Measurements from ENCODE around the gene NUMB.

The NUMB gene

GRCh38 chr14:73285979-73286378 lies 172.4 kb downstream of the NUMB start:
- no peak for DNase-seq (ENCODE audit: low spot score)
- no peak for TF ChIP-seq CTCF (conservative IDR thresholded peaks at IDR 0.05; ENCODE audit: low read depth)
- no peak overlapping the region for H3K27ac ChIP-seq
- ChIA-PET CTCF (interaction anchor here (0.6 kb wide), 1 partner anchor 113 kb away, joined by 3 read pairs; no protein-coding TSS in a partner anchor), POLR2A (ENCODE audit: low non-redundant PET) (no interaction called here)

- ChIA-PET CTCF (interaction anchor here (0.6 kb wide), 1 partner anchor 119 kb away, joined by 4 read pairs; no protein-coding TSS in a partner anchor), POLR2A (ENCODE audit: low non-redundant PET) (no interaction called here)
- TF ChIP-seq CTCF (conservative IDR thresholded peaks at IDR 0.05; ENCODE audit: low read depth): no peak; the same call in 1 of the 2 replicates
- H3K27ac ChIP-seq: no peak overlapping the region
- no peak for DNase-seq (ENCODE audit: low spot score)
These were observed 174.6 kb downstream of the NUMB start for GRCh38 chr14:73283608-73284379.

GRCh38 chr14:73280903-73281302 lies 177.4 kb downstream of the NUMB start:
- DNase-seq (ENCODE audit: low spot score): no peak
- CTCF ChIA-PET: interaction anchor here (0.9 kb wide), 1 partner anchor 482 kb away, joined by 4 read pairs; no protein-coding TSS in a partner anchor
- TF ChIP-seq CTCF (conservative IDR thresholded peaks at IDR 0.05; ENCODE audit: low read depth): no peak
- no peak overlapping the region for H3K27ac ChIP-seq
- POLR2A ChIA-PET (ENCODE audit: low non-redundant PET): no interaction called here

- no peak for DNase-seq (ENCODE audit: low spot score)
- ChIA-PET CTCF (interaction anchor here (0.6 kb wide), 2 partner anchors 73 to 196 kb away, joined by 3 to 4 read pairs; no protein-coding TSS in a partner anchor), POLR2A (ENCODE audit: low non-redundant PET) (no interaction called here)
- H3K27ac ChIP-seq: no peak overlapping the region
- TF ChIP-seq CTCF (conservative IDR thresholded peaks at IDR 0.05; ENCODE audit: low read depth): no peak
These were observed 181.0 kb downstream of the NUMB start for GRCh38 chr14:73277376-73277775.

- DNase-seq (ENCODE audit: low spot score): no peak
- POLR2A ChIA-PET (ENCODE audit: low non-redundant PET): no interaction called here
- no peak for TF ChIP-seq CTCF (conservative IDR thresholded peaks at IDR 0.05; ENCODE audit: low read depth)
- H3K27ac ChIP-seq: no peak overlapping the region
- CTCF ChIA-PET: interaction anchor here (0.6 kb wide), 3 partner anchors 73 to 361 kb away, joined by 3 to 5 read pairs (median 4); no protein-coding TSS in a partner anchor
These were observed 181.5 kb downstream of the NUMB start for GRCh38 chr14:73276836-73277235.

- POLR2A ChIA-PET (ENCODE audit: low non-redundant PET): no interaction called here
- CTCF ChIA-PET: interaction anchor here (0.7 to 1.1 kb wide), 2 partner anchors 8 to 22 kb away, joined by 3 read pairs; no protein-coding TSS in a partner anchor
- no peak overlapping the region for H3K27ac ChIP-seq
- TF ChIP-seq CTCF (conservative IDR thresholded peaks at IDR 0.05; ENCODE audit: low read depth): no peak
- DNase-seq (ENCODE audit: low spot score): no peak
These were observed 184.5 kb downstream of the NUMB start for GRCh38 chr14:73273799-73274198.
